Measurements from ENCODE around the gene GRIA3. TPM values are rescaled to one million over a fixed set of nuclear protein-coding genes. Genes with fewer than 3 reads are reported as not detected.
"Not testable (repeated sequence)": the region's sequence is repeated elsewhere in the genome, so short reads cannot be mapped to it uniquely, and the experiment has no call there.

The GRIA3 gene
- total RNA-seq, 1 donor from 2014 or later = 1.4 TPM

DNA sequence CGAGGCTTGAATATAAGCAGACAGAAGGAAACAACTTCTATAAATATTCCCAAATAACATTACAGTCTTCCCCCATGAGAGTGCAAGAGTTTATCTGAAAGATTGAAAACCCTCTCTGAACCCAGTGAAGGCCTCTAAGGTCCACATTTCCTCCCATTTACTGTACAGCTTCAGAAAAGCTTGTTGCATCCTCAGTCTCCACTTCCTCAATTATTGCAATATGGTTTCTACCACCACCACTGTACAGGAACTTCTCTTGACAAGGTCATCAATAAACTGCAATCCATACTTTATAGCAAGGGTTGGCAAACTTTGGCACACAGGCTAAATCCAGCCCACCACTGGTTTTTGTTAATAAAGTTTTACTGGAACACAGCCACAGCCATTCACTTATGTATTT, 309.8 kb downstream of the GRIA3 start:
- Mint-ChIP-seq H3K36me3 (ENCODE audit: low read depth) (no peaks in the 10 kb centered on the region), H3K4me1 (no peaks in the 10 kb centered on the region), H3K27ac (ENCODE audit: unreplicated experiment) (no peak overlapping the region), H3K9me3 (peaks cover 18% of the 10 kb centered on the region), H3K27me3 (ENCODE audit: low read depth) (no peaks in the 10 kb centered on the region), H3K4me3 (no peak overlapping the region)
- TF ChIP-seq, protein P1, sequence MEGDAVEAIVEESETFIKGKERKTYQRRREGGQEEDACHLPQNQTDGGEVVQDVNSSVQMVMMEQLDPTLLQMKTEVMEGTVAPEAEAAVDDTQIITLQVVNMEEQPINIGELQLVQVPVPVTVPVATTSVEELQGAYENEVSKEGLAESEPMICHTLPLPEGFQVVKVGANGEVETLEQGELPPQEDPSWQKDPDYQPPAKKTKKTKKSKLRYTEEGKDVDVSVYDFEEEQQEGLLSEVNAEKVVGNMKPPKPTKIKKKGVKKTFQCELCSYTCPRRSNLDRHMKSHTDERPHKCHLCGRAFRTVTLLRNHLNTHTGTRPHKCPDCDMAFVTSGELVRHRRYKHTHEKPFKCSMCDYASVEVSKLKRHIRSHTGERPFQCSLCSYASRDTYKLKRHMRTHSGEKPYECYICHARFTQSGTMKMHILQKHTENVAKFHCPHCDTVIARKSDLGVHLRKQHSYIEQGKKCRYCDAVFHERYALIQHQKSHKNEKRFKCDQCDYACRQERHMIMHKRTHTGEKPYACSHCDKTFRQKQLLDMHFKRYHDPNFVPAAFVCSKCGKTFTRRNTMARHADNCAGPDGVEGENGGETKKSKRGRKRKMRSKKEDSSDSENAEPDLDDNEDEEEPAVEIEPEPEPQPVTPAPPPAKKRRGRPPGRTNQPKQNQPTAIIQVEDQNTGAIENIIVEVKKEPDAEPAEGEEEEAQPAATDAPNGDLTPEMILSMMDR (conservative IDR thresholded peaks at IDR 0.05) = no peak
- DNase-seq (ENCODE audit: low read depth, low spot score) = no peak

DNA sequence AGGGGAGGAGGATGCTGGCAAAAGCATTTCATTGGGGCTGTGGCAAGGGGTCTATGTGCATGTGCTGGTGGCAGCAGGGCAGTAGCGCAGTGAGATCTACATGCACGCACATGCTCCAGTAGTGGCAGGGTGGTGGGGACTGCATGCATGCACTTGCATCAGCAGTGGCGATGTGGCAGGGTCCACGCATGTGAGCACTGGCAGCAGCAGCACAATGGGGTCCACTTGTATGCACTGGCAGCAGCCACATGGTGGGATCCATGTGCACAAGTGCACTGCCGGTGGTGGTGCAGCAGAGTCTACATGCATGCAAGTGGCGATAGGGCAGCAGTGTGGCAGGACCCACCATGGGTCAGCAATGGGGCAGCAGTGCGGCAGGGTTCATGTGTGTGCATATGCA, 315.7 kb downstream of the GRIA3 start:
- H3K4me3 Mint-ChIP-seq = no peak overlapping the region
- no peaks in the 10 kb centered on the region for H3K4me1 Mint-ChIP-seq
- H3K36me3 Mint-ChIP-seq (ENCODE audit: low read depth) = no peaks in the 10 kb centered on the region
- H3K27me3 Mint-ChIP-seq (ENCODE audit: low read depth) = no peaks in the 10 kb centered on the region
- DNase-seq (ENCODE audit: low read depth, low spot score) = no peak
- TF ChIP-seq, protein P1 (conservative IDR thresholded peaks at IDR 0.05) = no peak
- H3K9me3 Mint-ChIP-seq = peaks cover 14% of the 10 kb centered on the region
- H3K27ac Mint-ChIP-seq (ENCODE audit: unreplicated experiment) = no peak overlapping the region

DNA sequence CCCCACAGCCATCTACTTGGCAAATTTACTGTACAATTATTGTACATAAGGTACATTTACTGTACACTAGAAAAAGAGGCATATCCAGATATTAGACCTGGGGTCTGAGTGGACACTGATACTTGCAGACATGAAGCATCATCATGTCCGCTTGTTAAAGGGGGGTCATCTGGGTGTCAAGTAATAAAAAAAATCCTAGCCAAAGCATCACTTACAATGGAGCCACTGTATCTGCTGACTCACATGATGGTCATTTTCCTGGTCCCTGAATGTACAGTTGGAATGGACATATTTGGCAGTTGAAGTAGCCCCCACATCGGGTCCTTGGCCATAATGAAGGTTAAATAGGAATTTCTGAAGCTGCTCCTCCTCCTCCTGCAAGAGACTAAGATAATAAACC, 320.0 kb downstream of the GRIA3 start:
- H3K9me3 Mint-ChIP-seq = peaks cover 11% of the 10 kb centered on the region
- peaks cover 7% of the 10 kb centered on the region for H3K36me3 Mint-ChIP-seq (ENCODE audit: low read depth)

DNA sequence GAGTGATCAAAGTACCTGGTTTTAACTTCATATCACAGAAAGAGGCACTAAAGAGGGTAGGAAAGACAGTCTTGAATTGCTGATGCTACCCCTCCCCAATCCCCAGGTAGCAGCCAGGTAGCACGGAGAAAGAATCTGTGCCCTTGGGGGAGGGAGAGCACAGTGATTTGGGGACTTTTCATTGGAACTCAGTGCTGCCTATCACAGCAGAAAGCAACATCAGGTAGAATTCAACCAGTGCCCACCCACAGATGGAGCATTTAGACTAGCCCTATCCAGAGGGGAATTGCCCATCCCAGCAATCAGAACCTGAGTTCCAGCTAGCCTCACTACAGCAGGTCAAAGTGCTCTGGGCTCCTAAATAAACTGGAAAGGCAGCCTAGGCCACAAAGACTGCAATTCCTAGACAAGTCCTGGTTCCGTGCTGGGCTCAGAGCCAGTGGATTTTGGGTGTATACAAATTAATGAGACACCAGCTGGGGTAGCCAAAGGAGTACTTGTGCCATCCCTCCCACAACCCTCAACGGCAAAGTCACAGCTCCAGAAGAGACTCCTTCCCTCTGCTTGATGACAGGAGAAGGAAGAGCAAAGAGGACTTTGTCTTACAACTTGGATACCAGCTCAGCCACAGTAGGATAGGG, 320.7 kb downstream of the GRIA3 start:
- no peaks in the 10 kb centered on the region for H3K27me3 Mint-ChIP-seq (ENCODE audit: low read depth)
- H3K9me3 Mint-ChIP-seq = peaks cover 11% of the 10 kb centered on the region
- no peak overlapping the region for H3K27ac Mint-ChIP-seq (ENCODE audit: unreplicated experiment)
- TF ChIP-seq, protein P1 (conservative IDR thresholded peaks at IDR 0.05) = no peak
- H3K4me3 Mint-ChIP-seq = no peak overlapping the region
- peaks cover 7% of the 10 kb centered on the region for H3K36me3 Mint-ChIP-seq (ENCODE audit: low read depth)
- DNase-seq (ENCODE audit: low read depth, low spot score) = no peak
- H3K4me1 Mint-ChIP-seq = no peaks in the 10 kb centered on the region

More for the DNA sequence above, 320.0 kb downstream of the GRIA3 start:
- H3K27ac Mint-ChIP-seq (ENCODE audit: unreplicated experiment) = no peak overlapping the region
- no peak overlapping the region for H3K4me3 Mint-ChIP-seq
- H3K27me3 Mint-ChIP-seq (ENCODE audit: low read depth) = no peaks in the 10 kb centered on the region
- no peaks in the 10 kb centered on the region for H3K4me1 Mint-ChIP-seq
- TF ChIP-seq, protein P1 (conservative IDR thresholded peaks at IDR 0.05) = no peak
- no peak for DNase-seq (ENCODE audit: low read depth, low spot score)

DNA sequence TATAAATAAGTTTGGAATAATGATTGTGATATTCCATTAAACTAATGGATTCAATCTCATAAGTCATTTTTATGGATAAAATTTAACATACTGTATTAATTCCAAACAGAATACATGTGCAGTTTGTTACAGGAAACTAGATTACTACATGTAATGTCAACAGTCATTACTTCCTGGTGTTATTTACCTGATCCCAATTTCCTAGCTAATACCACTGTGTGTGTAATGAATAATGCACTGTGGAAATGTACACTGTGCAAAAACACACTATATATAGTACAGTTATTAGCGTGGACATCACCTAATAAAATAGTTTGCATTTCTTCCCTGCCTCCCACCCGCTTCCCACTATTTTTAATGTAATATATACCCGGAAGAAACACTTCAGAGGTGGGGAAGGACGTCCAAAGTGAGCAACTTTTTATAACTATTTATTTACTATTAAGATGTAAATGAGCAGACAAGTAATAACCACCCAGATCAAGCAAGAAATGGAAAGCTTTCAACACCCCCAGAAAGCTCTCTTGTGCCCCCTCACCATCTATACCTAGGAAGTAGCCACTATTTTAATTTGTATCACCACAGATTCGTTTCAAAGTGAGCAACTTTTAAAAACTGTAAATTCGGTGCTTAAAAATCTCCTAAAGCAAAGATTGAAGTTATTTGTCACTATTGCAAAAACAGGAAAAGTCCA, 329.7 kb downstream of the GRIA3 start:
- Mint-ChIP-seq H3K4me1 (no peaks in the 10 kb centered on the region), H3K9me3 (peaks cover 22% of the 10 kb centered on the region), H3K27ac (ENCODE audit: unreplicated experiment) (no peak overlapping the region), H3K36me3 (ENCODE audit: low read depth) (peaks cover 3% of the 10 kb centered on the region), H3K27me3 (ENCODE audit: low read depth) (no peaks in the 10 kb centered on the region), H3K4me3 (no peak overlapping the region)
- TF ChIP-seq, protein P1 (conservative IDR thresholded peaks at IDR 0.05) = no peak
- no peak for DNase-seq (ENCODE audit: low read depth, low spot score)

DNA sequence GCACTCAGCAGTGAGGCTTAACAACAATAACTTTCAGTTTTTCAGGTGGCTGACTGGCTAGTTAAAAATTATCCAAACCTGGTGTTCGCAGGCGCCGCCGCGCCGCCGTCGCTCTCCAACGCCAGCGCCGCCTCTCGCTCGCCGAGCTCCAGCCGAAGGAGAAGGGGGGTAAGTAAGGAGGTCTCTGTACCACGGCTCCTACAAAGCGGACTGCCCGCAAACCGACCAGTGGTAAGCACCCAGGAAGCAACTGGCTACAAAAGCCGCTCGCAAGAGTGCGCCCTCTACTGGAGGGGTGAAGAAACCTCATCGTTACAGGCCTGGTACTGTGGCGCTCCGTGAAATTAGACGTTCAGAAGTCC, 330.2 kb downstream of the GRIA3 start:
- H3K9me3 Mint-ChIP-seq = peaks cover 22% of the 10 kb centered on the region
- H3K27me3 Mint-ChIP-seq (ENCODE audit: low read depth); H3K4me3 Mint-ChIP-seq; H3K4me1 Mint-ChIP-seq; DNase-seq (ENCODE audit: low read depth, low spot score); H3K36me3 Mint-ChIP-seq (ENCODE audit: low read depth); H3K27ac Mint-ChIP-seq (ENCODE audit: unreplicated experiment): not testable (repeated sequence)

All from neural crest cell (in vitro differentiated cells).